CD4-positive, alpha-beta T cell treated with Interferon gamma for 1 hour (primary cell): ENCODE data around the gene ANKRD10.
"Not testable (repeated sequence)": the region's sequence is repeated elsewhere in the genome, so short reads cannot be mapped to it uniquely, and the experiment has no call there.

ENCODE experiments used
- DNase-seq: peaks from one replicate; pipeline ENCODE4 v3.0.0-alpha.2; 2020

Gene ANKRD10

GRCh38 chr13:110915057-110915873 is at the start of gene ANKRD10:
ANKRD10 (minus strand) TSS chr13:110915069; CDS start chr13:110914934, 135 bp downstream.
- peak; percentile 96 for DNase-seq

GRCh38 chr13:110964229-110965037 is 49.6 kb upstream of the ANKRD10 start:
- DNase-seq: no peak

- no peak for DNase-seq
Observed at GRCh38 chr13:110963554-110963970, 48.7 kb upstream of the ANKRD10 start.

- no peak for DNase-seq
Observed at GRCh38 chr13:110961959-110962358, 47.1 kb upstream of the ANKRD10 start.

- DNase-seq: no peak
Observed at GRCh38 chr13:110960204-110960603, 45.3 kb upstream of the ANKRD10 start.

- DNase-seq: no peak
Observed at GRCh38 chr13:110957931-110958330, 43.1 kb upstream of the ANKRD10 start.

GRCh38 chr13:110957181-110957884 is 42.5 kb upstream of the ANKRD10 start:
- DNase-seq: no peak

- not testable (repeated sequence) for DNase-seq
Observed at GRCh38 chr13:110956216-110956615, 41.3 kb upstream of the ANKRD10 start.

GRCh38 chr13:110955608-110956007 is 40.7 kb upstream of the ANKRD10 start:
- DNase-seq: not testable (repeated sequence)

- peak; percentile 56 for DNase-seq
Observed at GRCh38 chr13:110955072-110955503, 40.2 kb upstream of the ANKRD10 start.

- DNase-seq: not testable (repeated sequence)
Observed at GRCh38 chr13:110954533-110954920, 39.7 kb upstream of the ANKRD10 start.

GRCh38 chr13:110953833-110954532 is 39.1 kb upstream of the ANKRD10 start:
- no peak for DNase-seq

- DNase-seq: no peak
Observed at GRCh38 chr13:110953416-110953815, 38.5 kb upstream of the ANKRD10 start.

GRCh38 chr13:110952135-110952534 is 37.3 kb upstream of the ANKRD10 start:
- not testable (repeated sequence) for DNase-seq

GRCh38 chr13:110950819-110951570 is 36.1 kb upstream of the ANKRD10 start:
- DNase-seq: no peak

- DNase-seq: no peak
Observed at GRCh38 chr13:110950356-110950755, 35.5 kb upstream of the ANKRD10 start.

- DNase-seq: no peak
Observed at GRCh38 chr13:110949628-110950027, 34.8 kb upstream of the ANKRD10 start.

- DNase-seq: no peak
Observed at GRCh38 chr13:110949116-110949515, 34.2 kb upstream of the ANKRD10 start.

GRCh38 chr13:110947338-110947737 is 32.5 kb upstream of the ANKRD10 start:
- not testable (repeated sequence) for DNase-seq

GRCh38 chr13:110945928-110946570 is 31.2 kb upstream of the ANKRD10 start:
- DNase-seq: no peak
